Endometrium (tissue), 2 donors: ENCODE measurements around the gene ANKLE2.
"Not testable (repeated sequence)": the region's sequence is repeated elsewhere in the genome, so short reads cannot be mapped to it uniquely, and the experiment has no call there.

ENCODE experiments used
- FAIRE-seq: peaks from 2 replicates; lab custom pipeline; 2012; peaks lifted over from hg19 to GRCh38; lab: Jason Lieb, UNC
- donor health status: control.
- donor health status: control.

Gene ANKLE2

DNA sequence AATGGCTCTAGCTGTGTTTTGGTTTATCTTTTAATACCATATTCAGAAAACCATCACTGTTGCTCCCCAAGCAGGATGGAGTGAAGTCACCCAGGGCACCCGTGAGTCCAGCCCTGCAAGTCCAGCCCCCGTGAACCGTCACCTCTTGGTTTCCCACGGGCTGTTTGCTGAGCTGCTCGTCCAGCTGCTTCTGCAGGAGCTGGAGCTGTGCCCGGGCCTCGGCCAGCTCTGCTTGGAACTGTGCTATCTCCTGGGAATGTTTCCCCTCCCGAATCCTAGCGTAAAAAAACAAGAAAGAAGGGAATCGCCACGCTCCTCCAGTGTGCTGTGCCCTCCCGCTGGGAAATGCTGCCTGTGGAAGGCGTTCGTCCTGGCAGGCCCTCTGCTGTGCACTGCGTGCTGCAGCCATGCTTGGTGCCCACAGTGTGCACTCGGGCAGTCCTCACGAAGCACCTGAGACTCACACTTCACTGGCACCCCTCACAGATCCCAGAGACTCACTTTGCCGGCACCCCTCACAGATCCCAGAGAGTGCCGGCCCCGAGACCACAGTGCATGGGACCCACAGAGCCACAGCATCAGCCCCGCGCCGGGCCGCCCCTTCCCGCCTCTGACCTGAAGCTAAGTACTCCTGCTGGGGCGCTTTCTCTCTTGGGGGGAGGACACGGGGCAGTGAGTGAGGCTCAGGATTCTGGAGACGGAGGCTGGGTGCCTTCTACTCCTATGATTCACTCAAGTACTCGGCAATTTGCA, 15.4 kb upstream of the ANKLE2 start:
- FAIRE-seq = no peak

DNA sequence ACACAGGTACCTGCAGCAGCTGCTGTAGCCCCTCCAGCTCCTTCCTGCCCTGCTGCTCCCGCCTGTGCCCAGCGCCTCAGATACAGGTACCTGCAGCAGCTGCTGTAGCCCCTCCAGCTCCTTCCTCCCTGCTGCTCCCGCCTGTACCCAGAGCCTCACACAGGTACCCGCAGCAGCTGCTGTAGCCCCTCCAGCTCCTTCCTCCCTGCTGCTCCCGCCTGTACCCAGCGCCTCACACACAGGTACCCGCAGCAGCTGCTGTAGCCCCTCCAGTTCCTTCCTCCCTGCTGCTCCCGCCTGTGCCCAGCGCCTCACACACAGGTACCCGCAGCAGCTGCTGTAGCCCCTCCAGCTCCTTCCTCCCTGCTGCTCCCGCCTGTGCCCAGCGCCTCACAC, 14.6 kb upstream of the ANKLE2 start:
- not testable (repeated sequence) for FAIRE-seq

DNA sequence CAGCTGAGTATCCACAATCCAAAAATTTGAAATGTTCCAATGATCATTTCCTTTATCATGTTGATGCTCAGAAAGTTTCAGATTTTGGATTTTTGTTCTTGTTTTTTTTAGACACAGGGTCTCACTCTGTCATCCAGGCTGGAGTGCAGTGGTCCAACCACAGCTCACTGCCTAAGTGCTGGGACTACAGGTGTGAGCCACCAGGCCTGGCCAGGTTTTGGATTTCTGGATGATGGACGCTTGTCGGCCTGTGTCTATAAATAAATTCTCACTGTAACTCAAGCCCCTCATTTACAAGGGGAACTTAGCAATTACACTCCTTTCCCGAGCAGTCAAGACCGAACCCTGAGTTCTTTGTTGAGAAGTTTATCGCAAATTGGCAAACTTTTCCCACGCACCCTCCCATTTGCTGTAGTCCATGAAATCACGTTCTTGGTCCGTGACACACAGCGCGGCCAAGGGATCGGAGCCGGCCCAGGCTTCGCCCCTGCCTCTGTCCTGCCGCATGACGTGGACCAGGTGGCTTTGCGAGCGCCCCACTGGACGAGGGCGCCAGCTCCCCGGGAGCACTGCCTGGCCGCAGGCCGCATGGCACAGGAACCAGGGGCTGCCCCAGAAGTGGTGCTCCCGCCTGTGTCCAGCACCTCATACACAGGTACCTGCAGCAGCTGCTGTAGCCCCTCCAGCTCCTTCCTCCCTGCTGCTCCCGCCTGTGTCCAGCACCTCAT, 14.0 kb upstream of the ANKLE2 start:
- FAIRE-seq = no peak

DNA sequence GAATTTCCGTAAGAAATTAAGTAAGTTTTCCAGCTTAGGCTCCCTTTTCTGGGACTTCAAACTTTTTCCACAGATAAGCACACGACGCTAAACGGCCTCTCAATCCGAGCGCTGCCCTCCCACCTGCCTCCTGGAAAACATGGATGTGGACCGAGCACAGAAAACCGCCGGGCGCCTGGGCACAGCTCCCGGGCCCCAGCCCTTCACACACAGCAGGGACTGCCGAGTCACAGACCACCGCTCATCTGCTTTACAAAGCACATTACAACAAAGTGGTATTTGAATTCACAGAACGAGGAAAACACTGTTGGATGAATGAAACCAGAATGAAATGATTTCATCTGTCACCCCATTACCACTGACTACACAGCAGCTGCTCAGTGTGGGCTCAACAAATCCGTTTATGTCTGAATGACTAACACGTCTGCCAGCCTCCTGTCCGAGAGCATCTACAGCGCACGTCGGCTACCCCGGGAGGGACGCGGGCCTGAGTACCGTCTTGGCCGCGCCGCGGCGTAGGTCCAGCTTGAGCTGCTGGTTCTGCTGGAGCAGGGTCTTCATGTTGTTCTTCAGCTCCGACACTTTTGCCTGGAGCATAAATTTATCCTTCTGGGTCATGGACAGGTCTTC, 13.1 kb upstream of the ANKLE2 start:
- no peak for FAIRE-seq

DNA sequence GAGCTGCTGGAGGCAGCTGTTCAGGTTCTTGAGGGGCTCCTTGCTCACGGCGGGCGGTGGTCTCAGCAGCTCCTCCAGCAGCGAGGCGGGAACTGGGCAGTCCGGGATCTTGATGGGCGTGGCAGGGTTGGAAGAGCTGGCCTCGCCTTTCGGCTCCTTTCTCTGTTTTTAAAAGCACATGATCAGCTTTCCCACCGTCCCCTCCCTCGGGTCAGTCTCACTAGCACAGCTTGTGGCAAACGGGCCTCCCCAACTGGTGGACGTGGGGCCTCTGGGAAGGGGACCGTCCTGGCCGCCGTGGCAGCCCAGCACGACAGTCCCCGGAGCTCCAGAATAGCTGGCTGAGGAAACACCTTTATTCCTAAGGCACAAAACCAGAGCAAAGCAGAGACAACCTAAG, 12.5 kb upstream of the ANKLE2 start:
- FAIRE-seq = no peak

DNA sequence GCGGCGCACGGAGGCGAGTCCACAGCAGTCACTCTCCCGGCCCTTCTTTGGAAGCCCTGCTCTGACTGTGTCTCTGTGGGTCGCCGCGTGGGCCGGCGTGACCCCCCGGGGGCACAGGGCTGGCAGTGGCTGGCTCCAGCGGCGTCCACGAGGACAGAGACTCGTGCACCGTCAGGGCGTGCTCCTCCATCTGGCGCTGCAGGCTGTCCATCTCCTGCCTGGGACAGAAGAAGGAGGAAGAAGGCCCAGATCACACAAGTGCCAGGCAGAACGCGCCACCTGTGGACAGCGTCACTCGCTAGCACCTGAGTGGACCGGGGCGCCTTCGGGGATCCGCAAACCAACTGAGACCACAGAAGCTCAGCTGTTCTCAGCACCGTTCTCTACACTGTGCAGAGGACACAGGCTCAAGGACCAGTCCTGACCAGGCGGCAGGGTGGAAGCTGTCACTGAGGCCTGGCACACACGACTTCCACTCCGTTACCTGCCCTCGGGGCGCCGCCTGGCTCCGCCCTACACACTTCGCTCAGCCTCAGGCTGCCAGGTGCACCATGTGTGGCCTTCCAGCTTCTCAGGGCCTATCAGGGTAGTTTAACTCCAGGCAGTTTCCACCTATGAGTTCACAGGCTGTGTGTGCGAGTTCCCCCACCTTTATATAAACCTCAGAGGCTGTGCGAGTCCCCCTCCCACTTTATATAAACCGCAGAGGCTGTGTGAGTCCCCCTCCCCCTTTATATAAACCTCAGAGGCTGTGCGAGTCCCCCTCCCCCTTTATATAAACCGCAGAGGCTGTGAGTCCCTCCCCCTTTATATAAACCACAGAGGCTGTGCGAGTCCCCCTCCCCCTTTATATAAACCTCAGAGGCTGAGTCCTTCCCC, 11.7 kb upstream of the ANKLE2 start:
- no peak for FAIRE-seq

DNA sequence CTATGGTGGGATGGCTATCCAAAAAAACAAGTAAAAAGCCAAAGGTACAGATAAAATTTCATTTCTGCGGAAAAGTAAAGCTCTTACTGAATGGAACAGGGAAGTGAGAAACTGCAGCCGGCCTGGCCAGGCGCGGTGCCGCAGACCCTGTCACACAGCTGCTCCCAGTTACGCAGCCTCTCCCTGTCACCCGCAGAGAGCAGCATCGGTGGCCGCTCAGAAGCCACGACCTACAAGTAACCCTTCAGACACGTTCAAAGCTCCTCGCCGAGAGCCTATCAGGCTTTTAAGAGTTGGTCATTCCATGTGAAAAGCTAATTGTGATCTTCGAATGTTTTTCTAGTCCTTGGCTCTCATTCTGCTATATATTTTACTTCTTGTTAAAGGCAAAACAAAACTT, 11.0 kb upstream of the ANKLE2 start:
- no peak for FAIRE-seq

DNA sequence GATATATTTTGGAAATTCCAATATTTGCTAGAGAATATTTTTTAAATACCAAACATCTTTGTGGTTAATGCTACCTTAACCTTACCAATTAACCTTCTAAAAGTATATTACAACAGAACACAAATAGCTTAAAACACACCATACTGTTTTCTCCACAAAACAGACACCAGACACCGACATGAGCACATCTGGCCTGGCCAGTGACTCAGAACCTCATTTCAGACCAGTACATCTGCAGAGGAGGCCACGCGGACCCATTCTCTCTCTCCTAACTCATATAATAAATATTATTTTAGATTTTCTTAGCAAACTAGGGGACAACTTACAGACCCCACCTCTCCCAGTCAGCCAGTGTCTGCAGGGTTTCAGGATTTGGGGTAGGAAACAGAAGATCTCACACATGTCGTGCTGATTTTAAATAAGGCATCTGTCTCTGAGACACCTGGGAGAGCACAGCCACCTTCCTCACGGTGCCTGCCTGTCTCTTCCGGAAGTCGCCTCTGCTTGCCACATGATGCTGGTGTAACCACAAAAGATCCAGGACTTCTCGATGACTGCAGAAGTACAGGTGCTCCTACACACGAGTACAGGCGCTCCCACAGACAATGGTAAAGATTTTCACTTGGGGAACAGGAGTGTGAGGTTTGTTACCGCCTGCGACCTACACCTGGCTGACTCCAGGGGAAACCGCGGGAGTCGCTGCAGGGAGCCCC, 9.7 kb upstream of the ANKLE2 start:
- no peak for FAIRE-seq

DNA sequence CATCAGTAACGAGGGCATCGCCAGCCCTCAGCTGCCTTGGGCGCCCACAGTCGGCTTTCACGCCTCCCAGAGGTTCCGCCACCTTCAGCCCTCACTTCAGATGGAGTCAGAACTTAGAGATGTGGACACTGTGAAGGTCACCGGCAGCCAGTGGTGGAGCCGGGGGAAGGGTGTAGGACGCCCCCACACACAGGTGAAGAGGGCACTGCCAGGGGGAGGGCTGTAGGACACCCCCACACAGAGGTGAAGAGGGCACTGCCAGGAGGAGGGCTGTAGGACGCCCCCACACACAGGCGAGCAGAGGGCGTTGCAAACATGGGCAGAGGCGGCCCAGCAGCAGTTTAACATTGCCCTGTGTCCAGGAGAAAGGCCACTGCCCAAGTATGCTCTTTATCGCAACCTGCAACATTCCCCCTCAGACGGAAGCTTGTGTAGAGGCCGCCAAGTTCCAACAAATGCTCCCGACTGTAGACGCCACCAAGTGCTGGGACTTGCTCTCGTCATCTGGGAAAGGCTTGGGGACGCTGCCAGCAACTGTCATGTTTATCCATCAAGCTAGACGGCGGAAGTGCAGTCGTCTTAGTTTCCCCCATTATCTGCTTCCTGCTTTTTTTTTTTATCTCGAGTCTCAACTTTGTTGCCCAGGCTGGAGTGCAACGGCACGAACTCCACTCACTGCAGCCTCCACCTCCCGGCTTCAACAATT, 4.9 kb upstream of the ANKLE2 start:
- no peak for FAIRE-seq

DNA sequence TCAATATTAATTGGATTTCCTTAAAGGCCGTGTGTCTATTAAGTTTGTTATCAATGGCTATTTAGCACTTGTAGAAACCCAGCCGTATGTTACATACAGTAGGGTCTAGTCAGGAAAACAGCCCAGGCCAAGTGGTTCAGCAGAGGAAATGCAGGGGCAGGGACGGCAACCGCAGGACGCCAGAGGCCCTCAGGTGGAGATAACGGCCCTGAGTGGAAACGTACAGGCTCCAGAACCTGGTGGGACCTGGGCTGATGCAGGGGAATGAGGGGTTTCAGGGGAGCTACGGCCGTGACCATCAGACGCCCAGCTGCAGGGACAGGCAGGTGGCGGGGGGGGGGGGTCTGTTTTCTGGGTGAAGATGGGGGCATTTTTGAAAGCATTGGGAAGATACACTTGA, 3.7 kb upstream of the ANKLE2 start:
- no peak for FAIRE-seq

DNA sequence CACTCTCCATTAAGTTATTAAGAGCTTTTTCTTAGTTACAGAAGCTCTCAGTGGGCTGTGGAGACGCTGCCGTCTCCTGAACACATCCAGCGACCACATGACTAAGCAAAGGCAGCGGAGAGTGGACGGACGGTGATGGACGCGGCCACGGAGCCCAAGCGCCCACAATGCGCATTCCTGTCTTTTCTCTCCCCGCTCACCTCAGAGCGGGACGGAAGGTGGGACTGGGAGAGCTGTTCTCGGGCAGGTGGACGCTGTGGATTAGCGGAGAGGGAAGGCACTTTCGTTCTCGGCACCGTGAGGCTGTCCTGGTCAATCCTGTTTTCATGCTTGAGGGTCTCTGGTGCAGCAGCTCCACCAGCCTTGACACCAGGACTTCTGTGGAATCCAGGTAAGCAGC, 2.6 kb upstream of the ANKLE2 start:
- FAIRE-seq = no peak

DNA sequence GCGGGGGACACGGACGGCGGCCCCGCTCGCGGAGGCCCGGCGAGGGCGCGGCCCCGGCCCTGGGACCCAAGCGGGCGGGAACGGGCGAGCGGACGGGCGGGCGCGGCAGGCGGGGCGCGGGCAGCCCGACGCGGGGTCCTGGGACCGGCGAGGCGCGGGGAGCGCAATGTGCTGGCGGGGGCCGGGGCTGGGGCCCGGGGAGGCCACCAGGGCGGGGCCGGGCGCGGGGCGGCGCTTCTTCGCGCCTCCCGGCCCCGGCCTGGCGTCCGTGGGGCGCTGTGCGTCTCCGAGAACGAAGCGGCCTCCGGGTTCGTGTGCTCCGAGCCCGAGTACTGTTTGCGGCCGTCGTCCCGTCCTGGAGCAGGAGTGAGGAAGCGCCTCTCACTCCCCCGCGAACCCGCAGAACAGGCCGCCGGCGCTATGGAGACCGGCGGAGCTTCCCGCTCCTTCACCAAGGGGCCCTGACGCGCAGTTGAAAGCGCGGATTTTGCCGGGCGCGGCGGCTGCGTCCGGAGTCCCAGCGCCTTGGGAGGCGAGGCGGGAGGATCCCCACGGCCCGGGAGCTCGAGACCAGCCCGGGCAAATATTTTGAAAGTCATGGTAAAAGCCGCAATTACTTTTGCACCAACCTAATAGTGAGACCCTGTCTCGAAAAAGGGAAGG, 420 bp upstream of the ANKLE2 start:
- no peak for FAIRE-seq

DNA sequence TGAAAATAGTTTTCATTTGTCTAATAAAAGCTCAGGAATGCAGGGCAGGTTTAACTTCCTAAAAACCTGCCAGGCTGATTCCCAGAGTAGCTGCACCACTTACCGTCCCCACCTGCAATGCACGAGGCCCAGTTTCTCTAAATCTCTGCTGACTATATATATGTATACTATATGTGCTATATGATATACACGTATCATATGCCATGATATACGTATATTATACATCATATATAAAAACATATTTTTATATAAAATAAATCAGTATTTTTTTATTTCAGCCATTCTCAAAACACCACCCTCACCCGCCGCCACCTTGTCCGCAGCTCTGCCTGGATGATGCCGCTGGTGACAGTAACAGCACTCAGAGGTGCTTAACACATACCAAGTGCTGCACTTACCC, 2.3 kb downstream of the ANKLE2 start:
- FAIRE-seq = no peak

DNA sequence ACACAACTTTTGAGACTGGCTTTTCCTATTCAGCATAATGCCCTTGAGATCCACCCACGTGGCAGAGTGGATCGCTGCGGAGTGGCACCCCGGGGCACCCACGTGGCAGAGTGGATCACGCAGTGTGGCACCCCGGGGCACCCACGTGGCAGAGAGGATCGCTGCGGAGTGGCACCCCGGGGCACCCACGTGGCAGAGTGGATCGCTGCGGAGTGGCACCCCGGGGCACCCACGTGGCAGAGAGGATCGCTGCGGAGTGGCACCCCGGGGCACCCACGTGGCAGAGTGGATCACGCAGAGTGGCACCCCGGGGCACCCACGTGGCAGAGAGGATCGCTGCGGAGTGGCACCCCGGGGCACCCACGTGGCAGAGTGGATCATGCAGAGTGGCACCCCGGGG, 2.8 kb downstream of the ANKLE2 start:
- FAIRE-seq = not testable (repeated sequence)

DNA sequence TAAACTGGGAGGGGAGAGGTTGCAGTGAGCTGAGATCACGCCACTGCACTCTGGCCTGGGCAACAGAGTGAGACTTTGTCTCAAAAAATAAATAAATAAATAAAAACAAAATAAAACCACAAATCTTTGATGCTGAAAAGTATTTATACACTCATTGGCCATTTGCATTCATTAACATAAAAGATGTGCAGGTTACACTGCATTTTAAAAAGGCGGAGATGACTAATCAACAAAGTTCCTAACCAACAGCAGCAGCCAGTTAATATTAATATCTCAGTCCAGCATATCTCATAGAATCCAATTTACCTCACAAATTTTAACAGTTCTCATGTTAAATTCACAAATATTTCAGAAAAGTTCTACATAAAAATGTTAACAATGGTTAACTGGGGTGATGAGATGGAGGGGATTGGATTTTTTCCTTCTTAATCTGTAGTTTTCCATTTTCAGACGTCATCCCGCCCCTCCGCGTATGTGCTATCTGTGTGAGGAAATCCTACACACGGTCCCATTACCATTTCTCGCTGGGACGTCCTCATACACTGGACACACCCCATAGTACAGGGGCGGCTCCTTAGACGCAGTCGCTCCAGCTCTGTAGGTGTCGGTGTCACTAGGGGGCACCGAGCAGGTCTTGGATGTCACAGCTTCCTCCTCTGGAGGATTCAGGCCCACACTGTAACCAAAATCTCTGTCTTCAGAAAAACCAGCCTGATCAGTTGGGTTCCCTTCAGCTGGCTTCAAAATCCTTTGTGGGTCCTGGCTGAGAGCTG, 7.3 kb downstream of the ANKLE2 start:
- FAIRE-seq = no peak

DNA sequence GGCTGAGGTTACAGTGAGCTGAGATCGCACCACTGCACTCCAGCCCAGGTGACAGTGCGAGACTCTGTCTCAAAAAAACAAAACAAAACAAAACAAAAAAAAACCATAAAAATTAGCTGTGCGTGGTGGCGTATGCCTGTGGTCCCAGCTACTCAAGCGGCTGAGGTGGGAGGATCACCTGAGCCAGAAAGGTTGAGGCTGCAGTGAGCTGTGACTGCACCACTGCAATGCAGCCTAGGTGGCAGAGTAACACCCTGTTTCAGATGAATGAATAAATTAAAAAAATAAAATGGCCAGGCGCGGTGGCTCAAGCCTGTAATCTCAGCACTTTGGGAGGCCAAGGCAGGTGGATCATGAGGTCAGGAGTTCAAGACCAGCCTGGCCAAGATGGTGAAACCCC, 8.0 kb downstream of the ANKLE2 start:
- not testable (repeated sequence) for FAIRE-seq

DNA sequence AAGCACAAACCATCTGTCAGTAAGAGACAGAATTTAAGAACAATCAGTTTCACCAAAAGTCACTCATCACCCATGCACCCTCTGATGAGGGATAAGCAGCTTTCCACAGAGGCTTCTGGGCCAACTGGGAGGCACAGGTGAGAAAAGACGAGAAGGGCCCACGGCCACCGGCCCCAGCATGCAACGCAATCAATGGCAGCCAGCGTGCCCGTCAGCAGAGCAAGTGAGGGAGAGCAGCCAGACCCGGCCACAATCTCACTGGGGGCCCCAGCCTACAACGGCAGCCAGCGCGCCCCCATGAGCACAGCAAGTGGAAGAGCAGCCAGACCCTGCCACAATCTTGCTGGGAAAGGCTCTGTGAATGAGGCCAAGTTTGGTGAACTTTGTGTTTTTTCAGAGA, 13.3 kb downstream of the ANKLE2 start:
- FAIRE-seq = no peak

DNA sequence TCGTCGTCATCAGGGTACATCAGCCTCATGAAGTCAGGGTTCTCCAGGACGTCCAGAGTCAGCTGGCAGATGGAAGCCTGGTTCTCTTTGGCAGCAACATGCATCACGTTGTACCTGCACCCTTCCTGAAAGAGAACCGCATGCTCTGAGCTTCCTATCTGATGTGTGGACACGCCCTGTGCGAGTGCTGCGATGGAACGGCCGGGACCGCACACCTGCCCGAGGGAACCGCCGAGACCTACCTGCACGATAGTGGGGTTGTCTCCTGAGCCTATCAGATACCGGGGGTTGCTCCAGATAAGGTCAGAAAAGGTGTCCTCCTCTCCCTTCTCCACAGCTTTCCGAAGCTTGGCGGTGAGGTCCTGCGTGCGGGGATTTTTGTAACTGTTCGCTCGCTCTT, 13.7 kb downstream of the ANKLE2 start:
- FAIRE-seq = no peak

DNA sequence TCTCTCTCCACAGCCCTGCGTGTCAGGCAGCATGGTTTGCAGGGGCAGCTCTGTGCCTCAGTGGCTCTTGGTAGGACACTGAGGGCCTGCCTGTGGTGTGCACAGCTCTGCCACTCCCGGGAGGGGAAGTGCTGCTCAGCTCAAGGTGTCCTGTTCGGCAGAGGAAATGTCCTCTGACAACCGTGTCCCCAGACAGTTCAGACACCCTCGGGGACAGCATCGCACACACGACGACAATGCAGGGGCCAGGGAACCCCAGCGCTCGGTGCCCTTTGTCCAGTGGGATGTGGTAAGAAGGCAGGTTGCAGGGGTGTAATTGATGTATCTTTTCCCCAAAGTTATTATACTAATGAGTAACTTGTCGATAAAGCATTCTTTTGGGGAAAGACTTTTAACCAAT, 14.2 kb downstream of the ANKLE2 start:
- no peak for FAIRE-seq

DNA sequence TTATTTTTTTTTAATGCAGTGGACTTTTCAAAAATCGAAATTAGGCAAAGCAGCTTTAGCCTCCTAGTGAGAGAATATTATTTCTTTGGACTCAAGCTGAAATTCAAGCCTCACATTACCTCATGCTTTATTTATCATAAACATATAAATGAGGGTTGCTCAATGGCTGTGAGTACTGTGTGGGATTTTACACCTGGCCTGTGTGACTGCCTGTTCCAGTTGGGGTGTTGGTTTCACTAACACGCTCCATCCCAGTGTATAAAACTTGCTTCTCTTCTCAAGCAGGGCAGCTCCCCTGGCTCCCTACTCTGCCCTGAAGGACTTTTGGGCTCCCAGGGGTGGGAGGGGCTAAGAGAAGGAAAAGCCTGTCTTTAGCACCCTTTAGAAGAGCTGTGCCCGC, 15.0 kb downstream of the ANKLE2 start:
- no peak for FAIRE-seq
